ENCODE measurements around the gene TEX53.

GRCh38 chr9:114613919-114614318 lies 43.7 kb downstream of the TEX53 start:
- TF ChIP-seq CTCF (IDR thresholded peaks at IDR 0.05) (no peak), POLR2AphosphoS5 (IDR thresholded peaks at IDR 0.05; ENCODE audit: insufficient read depth in 1 of 2, low read depth in 1 of 2) (no peak), POLR2A (IDR thresholded peaks at IDR 0.05) (no peak)

Data from vagina (tissue), 2 donors.